MM.1S (cell line): ENCODE measurements around the gene SUZ12.

ENCODE experiments used
- DNase-seq: peaks from one replicate; pipeline ENCODE4 v3.0.0-alpha.2; 2015
- H2AFZ ChIP-seq: fragments of 300-600 bp; sonication (generic); 2 replicates; pipeline ENCODE4 v1.6.0; 2016; ENCODE audit warnings: antibody characterized with exemption, low read length
- H3F3A ChIP-seq: fragments of 300-600 bp; sonication (generic); 2 replicates; pipeline ENCODE4 v1.6.1; 2016; ENCODE audit warnings: mild to moderate bottlenecking, antibody characterized with exemption, low read length, moderate library complexity, mixed read lengths; ENCODE audit not compliant: insufficient read depth
- H3K27ac ChIP-seq: fragments of 300-600 bp; sonication (generic); 2 replicates; pipeline ENCODE4 v1.5.1; 2016; ENCODE audit warnings: mild to moderate bottlenecking, low read length
- H3K27me3 ChIP-seq: fragments of 300-600 bp; sonication (generic); replicated peaks from 2 replicates; pipeline ENCODE4 v1.6.0; 2016; ENCODE audit warnings: low read length; ENCODE audit not compliant: insufficient read depth
- H3K36me3 ChIP-seq: fragments of 300-600 bp; sonication (generic); replicated peaks from 2 replicates; pipeline ENCODE4 v1.6.1; 2016; ENCODE audit warnings: mild to moderate bottlenecking, low read length, mixed read lengths; ENCODE audit not compliant: insufficient read depth
- H3K4me1 ChIP-seq: fragments of 300-600 bp; sonication (generic); 2 replicates; pipeline ENCODE4 v1.6.1; 2016; ENCODE audit warnings: low read length, mixed read lengths
- H3K4me2 ChIP-seq: fragments of 300-600 bp; sonication (generic); 2 replicates; pipeline ENCODE4 v1.6.0; 2016; ENCODE audit warnings: low read depth, low read length
- H3K4me3 ChIP-seq: fragments of 300-600 bp; sonication (generic); 2 replicates; pipeline ENCODE4 v1.5.1; 2016; ENCODE audit warnings: low read length, mixed read lengths
- H3K79me2 ChIP-seq: fragments of 300-600 bp; sonication (generic); 2 replicates; pipeline ENCODE4 v1.6.1; 2016; ENCODE audit warnings: mixed run types, low read length, mixed read lengths
- H3K9ac ChIP-seq: fragments of 300-600 bp; sonication (generic); 2 replicates; pipeline ENCODE4 v1.6.1; 2016; ENCODE audit warnings: low read length, mixed read lengths
- H3K9me2 ChIP-seq: fragments of 300-600 bp; sonication (generic); replicated peaks from 2 replicates; pipeline ENCODE4 v1.6.1; 2016; ENCODE audit warnings: mild to moderate bottlenecking, low read length, mixed read lengths; ENCODE audit not compliant: insufficient read depth
- H3K9me3 ChIP-seq: fragments of 300-600 bp; sonication (generic); replicated peaks from 2 replicates; pipeline ENCODE4 v1.6.1; 2016; ENCODE audit warnings: mild to moderate bottlenecking, low read length, mixed read lengths; ENCODE audit not compliant: insufficient read depth
- H4K20me1 ChIP-seq: fragments of 300-600 bp; sonication (generic); 2 replicates; pipeline ENCODE4 v1.6.1; 2016; ENCODE audit warnings: mild to moderate bottlenecking, low read length, moderate library complexity, mixed read lengths; ENCODE audit not compliant: insufficient read depth
- EZH2 ChIP-seq: fragments of 300-600 bp; sonication (generic); optimal IDR thresholded peaks from 2 replicates; pipeline ENCODE3; 2017; ENCODE audit warnings: low read depth, mild to moderate bottlenecking, antibody characterized with exemption, low read length, mixed read lengths
- EZH2phosphoT487 ChIP-seq: fragments of 300-600 bp; sonication (generic); IDR thresholded peaks from 2 replicates; pipeline ENCODE4 v1.6.1; 2018; ENCODE audit warnings: antibody characterized with exemption, low read length
- TF ChIP-seq, protein P1 (sequence below): fragments of 300-600 bp; sonication (generic); IDR thresholded peaks from 2 replicates; pipeline ENCODE4 v1.5.1; 2016; ENCODE audit warnings: antibody characterized with exemption, low read length, mixed read lengths

The SUZ12 gene

DNA sequence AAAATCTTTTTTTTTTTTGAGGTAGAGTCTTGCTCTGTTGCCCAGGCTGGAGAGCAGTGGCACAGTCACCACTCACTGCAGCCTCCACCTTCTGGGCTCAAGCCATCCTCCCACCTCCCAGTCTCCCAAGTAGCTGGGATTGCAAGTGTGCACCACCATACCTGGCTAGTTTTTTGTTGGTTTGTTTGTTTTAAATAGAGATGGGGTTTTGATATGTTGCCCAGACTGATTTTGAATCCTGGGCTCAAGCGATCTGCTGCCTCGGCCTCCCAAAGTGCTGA lies 72.4 kb downstream of the SUZ12 start:
- no peaks in the 10 kb centered on the region for H4K20me1 ChIP-seq
- no peaks in the 10 kb centered on the region for H3K9me2 ChIP-seq
- no peak for DNase-seq
- H3K27ac ChIP-seq: no peak overlapping the region
- H3K4me2 ChIP-seq: peak overlapping the region; percentile 88
- peaks cover 4% of the 10 kb centered on the region for H3F3A ChIP-seq
- peaks cover 32% of the 10 kb centered on the region for H3K79me2 ChIP-seq
- no peak overlapping the region for H2AFZ ChIP-seq
- no peak overlapping the region for H3K4me3 ChIP-seq
- H3K9me3 ChIP-seq: no peaks in the 10 kb centered on the region
- H3K36me3 ChIP-seq: no peaks in the 10 kb centered on the region
- H3K4me1 ChIP-seq: peaks cover 4% of the 10 kb centered on the region; the same call in 1 of the 2 replicates
- H3K27me3 ChIP-seq: no peaks in the 10 kb centered on the region
- TF ChIP-seq, protein P1, sequence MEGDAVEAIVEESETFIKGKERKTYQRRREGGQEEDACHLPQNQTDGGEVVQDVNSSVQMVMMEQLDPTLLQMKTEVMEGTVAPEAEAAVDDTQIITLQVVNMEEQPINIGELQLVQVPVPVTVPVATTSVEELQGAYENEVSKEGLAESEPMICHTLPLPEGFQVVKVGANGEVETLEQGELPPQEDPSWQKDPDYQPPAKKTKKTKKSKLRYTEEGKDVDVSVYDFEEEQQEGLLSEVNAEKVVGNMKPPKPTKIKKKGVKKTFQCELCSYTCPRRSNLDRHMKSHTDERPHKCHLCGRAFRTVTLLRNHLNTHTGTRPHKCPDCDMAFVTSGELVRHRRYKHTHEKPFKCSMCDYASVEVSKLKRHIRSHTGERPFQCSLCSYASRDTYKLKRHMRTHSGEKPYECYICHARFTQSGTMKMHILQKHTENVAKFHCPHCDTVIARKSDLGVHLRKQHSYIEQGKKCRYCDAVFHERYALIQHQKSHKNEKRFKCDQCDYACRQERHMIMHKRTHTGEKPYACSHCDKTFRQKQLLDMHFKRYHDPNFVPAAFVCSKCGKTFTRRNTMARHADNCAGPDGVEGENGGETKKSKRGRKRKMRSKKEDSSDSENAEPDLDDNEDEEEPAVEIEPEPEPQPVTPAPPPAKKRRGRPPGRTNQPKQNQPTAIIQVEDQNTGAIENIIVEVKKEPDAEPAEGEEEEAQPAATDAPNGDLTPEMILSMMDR: no peak
- no peak for TF ChIP-seq EZH2
- TF ChIP-seq EZH2phosphoT487: no peak
- H3K9ac ChIP-seq: peak overlapping the region; percentile 65; the same call in 1 of the 2 replicates

DNA sequence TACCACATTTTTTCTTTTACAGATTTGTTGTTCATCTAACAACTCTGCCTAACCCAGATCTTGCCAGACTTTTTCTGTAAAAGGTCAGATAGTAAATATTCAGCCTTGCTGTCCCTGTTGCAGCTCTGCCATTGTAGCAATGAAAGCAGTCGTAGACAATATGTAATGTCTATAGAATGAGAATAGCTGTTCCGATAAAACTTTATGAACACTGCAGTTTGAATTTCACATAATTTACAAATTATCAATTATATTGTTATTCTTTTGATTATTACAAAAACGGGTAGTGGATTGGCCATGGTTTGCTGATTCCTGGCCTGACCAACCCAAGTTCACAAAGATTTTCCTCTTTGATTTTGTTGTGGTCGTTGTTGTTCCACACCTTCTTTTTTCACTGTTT lies 73.3 kb downstream of the SUZ12 start:
- H3K79me2 ChIP-seq: peaks cover 32% of the 10 kb centered on the region

DNA sequence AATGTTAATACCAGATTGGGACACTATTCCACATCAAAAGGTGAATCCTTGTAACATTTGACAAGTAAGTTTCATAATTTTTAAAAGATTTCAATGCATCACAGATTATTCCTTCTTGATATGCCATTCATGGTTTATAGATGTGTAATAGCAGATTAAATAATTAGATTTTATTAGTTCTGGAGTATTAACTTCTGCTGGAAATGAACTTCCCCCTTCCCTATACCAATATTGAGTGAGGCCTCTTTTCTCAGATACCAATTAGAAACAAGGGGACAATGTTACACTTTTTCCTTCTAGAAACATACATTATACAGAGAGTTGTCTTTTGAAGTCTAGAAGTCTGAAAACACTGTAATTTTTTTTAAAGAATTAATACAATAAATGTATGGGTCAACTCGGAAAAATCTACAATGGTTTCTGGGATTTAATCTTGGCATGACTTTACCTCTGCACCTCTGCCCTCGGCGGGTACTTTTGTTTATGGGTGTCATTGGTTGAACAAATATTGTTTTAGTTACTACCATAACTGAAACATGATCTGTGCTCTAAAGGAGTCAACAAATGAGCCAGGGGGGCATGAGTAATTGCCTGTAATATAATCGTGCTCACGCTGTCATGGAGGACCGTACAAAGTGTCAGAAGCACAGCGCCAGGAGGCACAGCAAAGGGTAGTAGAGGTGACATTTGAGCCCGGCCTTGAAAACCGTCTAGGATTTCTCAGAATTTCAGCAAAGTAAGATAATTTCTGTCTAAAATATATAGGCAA lies 78.6 kb downstream of the SUZ12 start:
- Histone ChIP-seq H3K4me1 (no peaks in the 10 kb centered on the region), H3K79me2 (peaks cover 10% of the 10 kb centered on the region), H3F3A (no peaks in the 10 kb centered on the region), H2AFZ (no peak overlapping the region), H3K9me3 (no peaks in the 10 kb centered on the region), H3K4me3 (no peak overlapping the region), H3K9ac (no peak overlapping the region), H3K27me3 (no peaks in the 10 kb centered on the region), H3K36me3 (no peaks in the 10 kb centered on the region), H3K4me2 (no peak overlapping the region), H3K27ac (no peak overlapping the region), H3K9me2 (no peaks in the 10 kb centered on the region), H4K20me1 (no peaks in the 10 kb centered on the region)
- DNase-seq: no peak
- TF ChIP-seq EZH2 (no peak), EZH2phosphoT487 (no peak)
- TF ChIP-seq, protein P1: no peak

More for the DNA sequence above, 73.3 kb downstream of the SUZ12 start:
- TF ChIP-seq, protein P1: no peak
- no peak for TF ChIP-seq EZH2phosphoT487
- TF ChIP-seq EZH2: no peak
- H3K36me3 ChIP-seq: no peaks in the 10 kb centered on the region
- H3K9me2 ChIP-seq: no peaks in the 10 kb centered on the region
- H3K27ac ChIP-seq: no peak overlapping the region
- H3K9ac ChIP-seq: no peak overlapping the region
- H3K4me3 ChIP-seq: no peak overlapping the region
- no peak for DNase-seq
- H4K20me1 ChIP-seq: no peaks in the 10 kb centered on the region
- no peak overlapping the region for H3K4me2 ChIP-seq
- H3F3A ChIP-seq: peaks cover 4% of the 10 kb centered on the region; the same call in 1 of the 2 replicates
- no peaks in the 10 kb centered on the region for H3K9me3 ChIP-seq
- H3K27me3 ChIP-seq: no peaks in the 10 kb centered on the region
- no peak overlapping the region for H2AFZ ChIP-seq
- H3K4me1 ChIP-seq: peaks cover 4% of the 10 kb centered on the region; the same call in 1 of the 2 replicates
